A673 (cell line): ENCODE data around the gene VSTM4. TPM values are rescaled to one million over a fixed set of nuclear protein-coding genes. Genes with fewer than 3 reads are reported as not detected.

Experiments
- BruUV-seq: library from RNA; stranded (reverse); fragments of 400-500 nt; replicated peaks from 2 replicates; lab custom pipeline; 2021; lab: Mats Ljungman, UMichigan
- CTCF ChIA-PET: fragments of 300-600 bp; sonication (Branson Sonifier 250); formaldehyde crosslinking; loops from one replicate; lab custom pipeline; 2022; ENCODE audit warnings: antibody characterized with exemption; lab: Charles Lee
- POLR2A ChIA-PET: fragments of 300-600 bp; sonication (Branson Sonifier 250); formaldehyde crosslinking; loops from one replicate; lab custom pipeline; 2022; ENCODE audit warnings: antibody characterized with exemption; ENCODE audit not compliant: low non-redundant PET; lab: Charles Lee
- DNase-seq: peaks from one replicate; pipeline ENCODE4 v3.0.0-alpha.2; 2015; ENCODE audit warnings: low spot score
- H3K27ac ChIP-seq: fragments of 200-600 bp; sonication (generic); 2 replicates; pipeline ENCODE4 v1.5.1; 2016; ENCODE audit warnings: mixed run types, low read depth, mild to moderate bottlenecking, mixed read lengths, antibody characterized with exemption, low read length; ENCODE audit not compliant: poor library complexity, severe bottlenecking
- H3K27me3 ChIP-seq: fragments of 200-600 bp; sonication (generic); replicated peaks from 2 replicates; pipeline ENCODE4 v1.6.1; 2017; ENCODE audit warnings: mixed run types, low read depth, mild to moderate bottlenecking, mixed read lengths, antibody characterized with exemption, low read length; ENCODE audit not compliant: insufficient read depth, poor library complexity
- H3K36me3 ChIP-seq: fragments of 200-600 bp; sonication (generic); 2 replicates; pipeline ENCODE4 v1.6.1; 2016; ENCODE audit warnings: mixed run types, mild to moderate bottlenecking, mixed read lengths, antibody characterized with exemption, low read length; ENCODE audit not compliant: insufficient read depth, poor library complexity, severe bottlenecking
- H3K4me1 ChIP-seq: fragments of 200-600 bp; sonication (generic); 2 replicates; pipeline ENCODE4 v1.6.1; 2017; ENCODE audit warnings: mixed run types, mild to moderate bottlenecking, mixed read lengths, antibody characterized with exemption, low read length; ENCODE audit not compliant: insufficient read depth, poor library complexity, severe bottlenecking
- H3K4me3 ChIP-seq: fragments of 200-600 bp; sonication (generic); 2 replicates; pipeline ENCODE4 v1.5.1; 2016; ENCODE audit warnings: low read depth, mixed run types, mild to moderate bottlenecking, mixed read lengths, low read length; ENCODE audit not compliant: poor library complexity, severe bottlenecking
- H3K9me3 ChIP-seq: fragments of 200-600 bp; sonication (generic); 2 replicates; pipeline ENCODE4 v1.6.1; 2016; ENCODE audit warnings: mixed run types, low read depth, mild to moderate bottlenecking, mixed read lengths, antibody characterized with exemption, low read length; ENCODE audit not compliant: poor library complexity, severe bottlenecking
- EZH2 ChIP-seq: fragments of 200-600 bp; sonication (generic); IDR thresholded peaks from 2 replicates; pipeline ENCODE4 v1.6.1; 2017; ENCODE audit warnings: borderline replicate concordance, low read depth, mild to moderate bottlenecking, mixed read lengths, antibody characterized with exemption, low read length; ENCODE audit not compliant: poor library complexity, severe bottlenecking
- intact Hi-C: fragments of 100-400 bp; cut with micrococcal nuclease; formaldehyde crosslinking; loops from one replicate; pipeline ENCODE4 v1.10.0; 2022; ENCODE audit not compliant: unreplicated experiment
- total RNA-seq: library from RNA; stranded (reverse); gene quantifications from 2 replicates; pipeline ENCODE4 v1.2.3, GENCODE V29; 2021
- TF ChIP-seq, protein P1 (sequence below): fragments of 300-800, 200-600 bp; sonication (generic); conservative IDR thresholded peaks from 2 replicates; pipeline ENCODE4 v1.5.1; 2017; ENCODE audit warnings: low read depth, mild to moderate bottlenecking, antibody characterized with exemption, low read length, moderate library complexity, mixed read lengths

VSTM4 gene
- total RNA-seq, 1 experiment from 2014 or later, result 0.11 TPM

DNA sequence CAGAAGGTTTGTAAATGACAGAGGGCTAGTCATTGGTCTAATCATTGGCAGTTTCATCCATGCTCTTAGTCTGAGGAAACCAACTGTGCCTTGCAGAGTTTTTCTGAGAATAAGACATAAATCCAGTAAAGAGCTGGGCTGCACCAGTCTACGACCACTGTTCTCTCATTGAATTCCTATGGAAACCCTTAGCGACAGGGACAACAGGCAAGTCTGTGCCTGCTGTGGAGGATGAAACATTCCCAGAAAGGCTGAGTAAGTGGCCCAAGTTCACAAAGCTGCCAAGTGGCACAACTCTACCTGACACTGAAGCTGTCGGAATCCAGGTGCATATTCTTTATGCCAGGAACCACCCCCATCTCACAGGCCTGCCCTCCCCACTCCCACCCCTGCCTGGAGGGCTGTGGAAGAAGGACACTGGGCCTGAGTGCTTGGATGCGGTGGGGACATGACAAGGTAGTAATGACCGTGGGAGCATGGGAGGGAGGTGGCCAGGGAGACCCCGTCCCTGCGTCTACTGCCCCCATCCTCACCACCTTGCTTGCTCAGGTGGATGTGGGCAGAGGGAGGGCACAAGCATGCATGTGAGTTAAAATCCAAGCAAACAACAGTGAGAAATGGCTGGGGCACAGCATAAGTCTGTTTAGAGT is 58.0 kb downstream of the VSTM4 start:
- no TSS peak for BruUV-seq

DNA sequence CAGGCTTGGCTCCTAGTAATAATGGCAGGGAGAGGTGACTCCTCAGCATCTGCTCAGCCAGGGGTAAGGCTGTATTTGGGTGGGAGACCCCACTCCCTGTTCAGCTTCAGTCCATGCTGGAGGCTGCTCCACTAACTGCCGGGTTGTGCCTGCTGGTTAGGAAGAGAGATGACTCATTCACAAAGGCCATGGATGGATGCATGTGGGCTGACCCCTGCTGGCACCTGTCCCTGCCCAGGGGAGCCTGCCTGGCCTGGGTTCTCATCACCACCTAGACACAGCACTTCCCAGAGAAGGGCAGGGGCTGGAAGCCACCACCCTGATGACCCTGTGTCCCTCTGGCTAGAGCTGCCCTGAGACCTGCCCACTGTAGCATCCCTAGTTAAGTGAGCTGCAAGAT is 59.0 kb downstream of the VSTM4 start:
- DNase-seq, result no peak
- intact Hi-C loops, result no loop called here
- Histone ChIP-seq H3K36me3 (no peaks in the 10 kb centered on the region), H3K27me3 (no peaks in the 10 kb centered on the region), H3K9me3 (no peaks in the 10 kb centered on the region), H3K4me1 (no peaks in the 10 kb centered on the region), H3K27ac (no peak overlapping the region), H3K4me3 (no peak overlapping the region)
- ChIA-PET POLR2A (no interaction called here), CTCF (no interaction called here)
- TF ChIP-seq, protein P1, sequence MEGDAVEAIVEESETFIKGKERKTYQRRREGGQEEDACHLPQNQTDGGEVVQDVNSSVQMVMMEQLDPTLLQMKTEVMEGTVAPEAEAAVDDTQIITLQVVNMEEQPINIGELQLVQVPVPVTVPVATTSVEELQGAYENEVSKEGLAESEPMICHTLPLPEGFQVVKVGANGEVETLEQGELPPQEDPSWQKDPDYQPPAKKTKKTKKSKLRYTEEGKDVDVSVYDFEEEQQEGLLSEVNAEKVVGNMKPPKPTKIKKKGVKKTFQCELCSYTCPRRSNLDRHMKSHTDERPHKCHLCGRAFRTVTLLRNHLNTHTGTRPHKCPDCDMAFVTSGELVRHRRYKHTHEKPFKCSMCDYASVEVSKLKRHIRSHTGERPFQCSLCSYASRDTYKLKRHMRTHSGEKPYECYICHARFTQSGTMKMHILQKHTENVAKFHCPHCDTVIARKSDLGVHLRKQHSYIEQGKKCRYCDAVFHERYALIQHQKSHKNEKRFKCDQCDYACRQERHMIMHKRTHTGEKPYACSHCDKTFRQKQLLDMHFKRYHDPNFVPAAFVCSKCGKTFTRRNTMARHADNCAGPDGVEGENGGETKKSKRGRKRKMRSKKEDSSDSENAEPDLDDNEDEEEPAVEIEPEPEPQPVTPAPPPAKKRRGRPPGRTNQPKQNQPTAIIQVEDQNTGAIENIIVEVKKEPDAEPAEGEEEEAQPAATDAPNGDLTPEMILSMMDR, result no peak
- TF ChIP-seq EZH2, result no peak
- BruUV-seq, result no TSS peak

More for the DNA sequence above, 58.0 kb downstream of the VSTM4 start:
- intact Hi-C loops, result no loop called here
- H3K36me3 ChIP-seq, result no peaks in the 10 kb centered on the region
- H3K27me3 ChIP-seq, result no peaks in the 10 kb centered on the region
- H3K4me3 ChIP-seq, result no peak overlapping the region
- no peaks in the 10 kb centered on the region for H3K4me1 ChIP-seq
- ChIA-PET POLR2A (no interaction called here), CTCF (no interaction called here)
- no peak overlapping the region for H3K27ac ChIP-seq
- DNase-seq, result no peak
- TF ChIP-seq EZH2, result no peak
- TF ChIP-seq, protein P1, result no peak
- H3K9me3 ChIP-seq, result peaks cover 2% of the 10 kb centered on the region

DNA sequence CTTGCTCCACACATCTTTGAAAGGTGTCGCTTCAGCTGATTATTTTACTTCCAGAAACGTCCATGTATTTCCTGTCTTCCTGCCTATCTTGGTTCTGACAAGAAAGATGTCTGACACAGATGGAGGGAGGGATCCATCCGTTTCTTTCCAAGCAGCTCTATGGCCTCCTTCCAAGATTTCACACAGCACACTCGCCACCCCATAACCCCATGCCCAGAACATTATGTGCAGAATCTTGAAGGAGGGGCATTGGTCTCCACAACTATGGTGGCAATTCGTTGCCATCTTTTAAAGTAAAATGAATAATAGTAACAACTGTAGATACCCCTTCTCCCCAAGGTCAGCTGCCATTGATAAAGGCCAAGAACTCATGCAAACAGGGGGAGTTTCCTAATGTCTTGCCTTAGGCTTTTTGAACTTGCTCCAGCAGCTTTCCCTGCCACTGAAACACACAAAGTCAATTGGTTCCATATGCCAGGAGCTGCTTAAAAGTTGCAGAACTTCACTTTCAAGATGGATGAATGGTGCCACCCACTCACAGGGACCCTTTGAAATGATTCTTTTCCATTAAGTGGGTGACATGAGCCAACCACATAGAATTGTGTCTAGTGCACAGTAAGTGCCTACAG is 60.0 kb downstream of the VSTM4 start:
- CTCF ChIA-PET, result no interaction called here
- no peaks in the 10 kb centered on the region for H3K4me1 ChIP-seq
- DNase-seq, result no peak

More for the DNA sequence above, 60.0 kb downstream of the VSTM4 start:
- intact Hi-C loops, result no loop called here
- POLR2A ChIA-PET, result no interaction called here
- Histone ChIP-seq H3K36me3 (no peaks in the 10 kb centered on the region), H3K4me3 (no peak overlapping the region), H3K9me3 (no peaks in the 10 kb centered on the region), H3K27ac (no peak overlapping the region), H3K27me3 (peaks cover 4% of the 10 kb centered on the region)
- TF ChIP-seq, protein P1, result no peak
- no TSS peak for BruUV-seq
